Ascending aorta (tissue), 2 donors: Measurements from ENCODE around the gene SYNPR. TPM values are rescaled to one million over a fixed set of nuclear protein-coding genes. Genes with fewer than 3 reads are reported as not detected.

Source experiments
- DNase-seq, 2 donors: peaks; one replicate each; pipeline ENCODE4 v3.0.0-alpha.2; 2019; ENCODE audit warnings: low spot score in 2 of 2
- H3K27ac ChIP-seq, 2 donors: fragments of 200-600 bp; sonication (generic); one replicate each; pipeline ENCODE4 v1.5.1; 2016 to 2017; ENCODE audit warnings: mild to moderate bottlenecking in 1 of 2
- H3K27me3 ChIP-seq: fragments of 200-600 bp; sonication (generic); one replicate; pipeline ENCODE4 v1.5.1; 2017
- H3K36me3 ChIP-seq, 2 donors: fragments of 200-600 bp; sonication (generic); one replicate each; pipeline ENCODE4 v1.5.1; 2016
- H3K4me1 ChIP-seq, 2 donors: fragments of 200-600 bp; sonication (generic); one replicate each; pipeline ENCODE4 v1.5.1; 2016 to 2017; ENCODE audit warnings: mild to moderate bottlenecking in 1 of 2
- H3K4me3 ChIP-seq, 2 donors: fragments of 200-600 bp; sonication (generic); one replicate each; pipeline ENCODE4 v1.5.1; 2016 to 2017; ENCODE audit warnings: mild to moderate bottlenecking in 1 of 2
- H3K9me3 ChIP-seq, 2 donors: fragments of 200-600 bp; sonication (generic); one replicate each; pipeline ENCODE4 v1.5.1; 2016
- CTCF ChIP-seq, 3 experiments: fragments of 200-600 bp in 2 of 3; fragments of 450-650 bp in 1 of 3; sonication (generic) in 2 of 3; IDR thresholded peaks; one replicate each; pipeline ENCODE4 v1.5.1; 2016 to 2019; ENCODE audit warnings: antibody characterized with exemption in 3 of 3, mild to moderate bottlenecking in 1 of 3, moderate library complexity in 1 of 3
- intact Hi-C: fragments of 100-400 bp; cut with DNase I; formaldehyde crosslinking; loops from one replicate; pipeline ENCODE4 v1.15.1; 2023
- total RNA-seq: library from RNA; depleted of rRNA; stranded (reverse); fragments of >200 nt; gene quantifications from one replicate; pipeline ENCODE4 v1.1.0, GENCODE V29; 2016

Gene SYNPR
- total RNA-seq, 1 donor from 2014 or later = not detected

- H3K27me3 ChIP-seq = no peaks in the 10 kb centered on the region
- intact Hi-C loops = no loop called here
Observed at GRCh38 chr3:63400246-63400860, 122.2 kb downstream of the SYNPR start.

GRCh38 chr3:63405882-63406281 lies 127.8 kb downstream of the SYNPR start:
- Histone ChIP-seq H3K4me3 (no peak overlapping the region), H3K36me3 (no peaks in the 10 kb centered on the region), H3K4me1 (no peaks in the 10 kb centered on the region), H3K27ac (no peak overlapping the region), H3K27me3 (no peaks in the 10 kb centered on the region), H3K9me3 (no peaks in the 10 kb centered on the region)
- TF ChIP-seq CTCF (IDR thresholded peaks at IDR 0.05) = no peak
- intact Hi-C loops = no loop called here
- no peak for DNase-seq

More at GRCh38 chr3:63400246-63400860, 122.2 kb downstream of the SYNPR start:
- no peak for TF ChIP-seq CTCF (IDR thresholded peaks at IDR 0.05)
- Histone ChIP-seq H3K4me3 (no peak overlapping the region), H3K4me1 (no peaks in the 10 kb centered on the region), H3K9me3 (no peaks in the 10 kb centered on the region), H3K36me3 (no peaks in the 10 kb centered on the region), H3K27ac (no peak overlapping the region)
- DNase-seq = no peak

- no peak for DNase-seq
- Histone ChIP-seq H3K4me3 (no peak overlapping the region), H3K27ac (no peak overlapping the region), H3K27me3 (no peaks in the 10 kb centered on the region), H3K9me3 (no peaks in the 10 kb centered on the region), H3K36me3 (no peaks in the 10 kb centered on the region), H3K4me1 (no peaks in the 10 kb centered on the region)
- TF ChIP-seq CTCF (IDR thresholded peaks at IDR 0.05) = no peak
- intact Hi-C loops = no loop called here
Observed at GRCh38 chr3:63413523-63413922, 135.4 kb downstream of the SYNPR start.

- H3K4me3 ChIP-seq = no peak overlapping the region
- H3K27me3 ChIP-seq = no peaks in the 10 kb centered on the region
- no peaks in the 10 kb centered on the region for H3K36me3 ChIP-seq
- no peak overlapping the region for H3K27ac ChIP-seq
- intact Hi-C loops = no loop called here
- TF ChIP-seq CTCF (IDR thresholded peaks at IDR 0.05) = no peak
- no peaks in the 10 kb centered on the region for H3K9me3 ChIP-seq
- no peak for DNase-seq
- H3K4me1 ChIP-seq = no peaks in the 10 kb centered on the region
Observed at GRCh38 chr3:63414607-63415006, 136.5 kb downstream of the SYNPR start.

- Histone ChIP-seq H3K36me3 (no peaks in the 10 kb centered on the region), H3K9me3 (no peaks in the 10 kb centered on the region), H3K27ac (no peak overlapping the region), H3K27me3 (no peaks in the 10 kb centered on the region), H3K4me3 (no peak overlapping the region), H3K4me1 (no peaks in the 10 kb centered on the region)
- no peak for DNase-seq
- TF ChIP-seq CTCF (IDR thresholded peaks at IDR 0.05) = no peak
- intact Hi-C loops = no loop called here
Observed at GRCh38 chr3:63429905-63430304, 151.8 kb downstream of the SYNPR start.

GRCh38 chr3:63430875-63431274 lies 152.8 kb downstream of the SYNPR start:
- Histone ChIP-seq H3K4me1 (no peaks in the 10 kb centered on the region), H3K36me3 (no peaks in the 10 kb centered on the region), H3K27ac (no peak overlapping the region), H3K27me3 (no peaks in the 10 kb centered on the region), H3K4me3 (no peak overlapping the region), H3K9me3 (no peaks in the 10 kb centered on the region)
- no peak for TF ChIP-seq CTCF (IDR thresholded peaks at IDR 0.05)
- intact Hi-C loops = no loop called here
- DNase-seq = no peak
